A549 (cell line): ENCODE results near the gene RNF207. TPM values are rescaled to one million over a fixed set of nuclear protein-coding genes. Genes with fewer than 3 reads are reported as not detected.
A peak's percentile ranks its signal among the peaks of the same experiment; 100 is the strongest.

Experiments used
- ATAC-seq, 2 experiments: fragments of 200-7000 bp in 1 of 2; fragments of >200 bp in 1 of 2; cut with Nextera tagmentation in 1 of 2; cut with Tn5 transposase in 1 of 2; 3 replicates each; pipeline versions ENCODE4 v1.8.0 to v1.9.1; 2018 to 2020; ENCODE audit warnings: mild to moderate bottlenecking in 1 of 2, moderate library complexity in 1 of 2
- CTCF ChIA-PET: fragments of 300-600 bp; sonication (Branson Sonifier 250); formaldehyde crosslinking; extraction: SDS; loops from one replicate; lab custom pipeline; 2021; ENCODE audit warnings: antibody characterized with exemption, inconsistent platforms; lab: Yijun Ruan, JAX
- POLR2A ChIA-PET: fragments of 350-600 bp; formaldehyde crosslinking; extraction: SDS; loops from one replicate; lab custom pipeline; 2021; ENCODE audit warnings: antibody characterized with exemption, inconsistent platforms; lab: Yijun Ruan, JAX
- DNase-seq, 2 experiments: peaks; one replicate each; pipeline versions ENCODE4 v3.0.0 to v3.0.0-alpha.2; 2011 to 2016; ENCODE audit warnings: low read depth in 1 of 2, low spot score in 1 of 2
- FAIRE-seq: peaks from 2 replicates; lab custom pipeline; 2011; peaks lifted over from hg19 to GRCh38; lab: Jason Lieb, UNC
- H3K27ac ChIP-seq, 2 experiments: fragments of >200 bp; sonication (Bioruptor Twin); formaldehyde crosslinking; 3 replicates each; pipeline ENCODE4 v1.5.1; 2016 to 2017
- H3K4me1 ChIP-seq: fragments of >200 bp; sonication (Bioruptor Twin); formaldehyde crosslinking; 3 replicates; pipeline ENCODE4 v1.6.1; 2016
- H3K4me2 ChIP-seq: fragments of >200 bp; sonication (Bioruptor Twin); formaldehyde crosslinking; 3 replicates; pipeline ENCODE4 v1.6.1; 2016
- H3K4me3 ChIP-seq: fragments of >200 bp; sonication (Bioruptor Twin); formaldehyde crosslinking; 3 replicates; pipeline ENCODE4 v1.5.1; 2016
- H3K9me3 ChIP-seq: fragments of >200 bp; sonication (Bioruptor Twin); formaldehyde crosslinking; 3 replicates; pipeline ENCODE4 v1.6.1; 2016
- ATOH8 ChIP-seq: fragments of 250-450 bp; sonication (Bioruptor Pico); IDR thresholded peaks from 2 replicates; pipeline ENCODE4 v1.5.0; 2020; ENCODE audit warnings: low read depth, mild to moderate bottlenecking, moderate library complexity
- CBX8 ChIP-seq: fragments of 200-600 bp; sonication (generic); IDR thresholded peaks from 2 replicates; pipeline ENCODE4 v1.6.1; 2016
- CEBPB ChIP-seq, 2 experiments: fragments of >200 bp in 1 of 2; sonication (Bioruptor Twin) in 1 of 2; formaldehyde crosslinking in 1 of 2; IDR thresholded peaks; 2 replicates each; pipeline ENCODE4 v1.6.1; 2012 to 2016
- FOSB ChIP-seq: fragments of 250-450 bp; sonication (Bioruptor Pico); IDR thresholded peaks from 2 replicates; pipeline ENCODE4 v1.5.0; 2020; ENCODE audit warnings: mild to moderate bottlenecking, moderate library complexity
- FOXS1 ChIP-seq: fragments of 250-450 bp; sonication (Bioruptor Pico); IDR thresholded peaks from 2 replicates; pipeline ENCODE4 v1.5.0; 2020; ENCODE audit warnings: mild to moderate bottlenecking, moderate library complexity
- GATA3 ChIP-seq: IDR thresholded peaks from 2 replicates; pipeline ENCODE4 v1.6.1; 2012; ENCODE audit warnings: borderline replicate concordance
- HES2 ChIP-seq: fragments of >200 bp; sonication (Bioruptor Twin); formaldehyde crosslinking; IDR thresholded peaks from 2 replicates; pipeline ENCODE4 v1.6.1; 2016
- HOXB13 ChIP-seq: fragments of 250-450 bp; sonication (Bioruptor Pico); IDR thresholded peaks from 2 replicates; pipeline ENCODE4 v1.5.0; 2020; ENCODE audit warnings: low read depth, mild to moderate bottlenecking, moderate library complexity
- NFE2L2 ChIP-seq: fragments of 150-350 bp; conservative IDR thresholded peaks from 2 replicates; pipeline ENCODE4 v1.6.1; 2014; ENCODE audit warnings: low read length
- NPAS2 ChIP-seq: fragments of 250-450 bp; sonication (Bioruptor Pico); IDR thresholded peaks from 2 replicates; pipeline ENCODE4 v1.8.0; 2022; ENCODE audit warnings: mild to moderate bottlenecking, moderate library complexity, borderline replicate concordance
- POLR2A ChIP-seq: IDR thresholded peaks from 2 replicates; pipeline ENCODE4 v1.6.1; 2012; ENCODE audit warnings: mild to moderate bottlenecking, low read length
- SREBF2 ChIP-seq: fragments of 450-650 bp; IDR thresholded peaks from 2 replicates; pipeline ENCODE4 v1.6.1; 2014; ENCODE audit warnings: mild to moderate bottlenecking, moderate library complexity
- WGBS: methylation state at CpG from one replicate; pipeline ENCODE4 v1.1.6; 2017; ENCODE audit errors: missing lambda C conversion rate; 5-methylcytosine and 5-hydroxymethylcytosine counted together
- polyA plus RNA-seq, 4 experiments: library from polyadenylated mRNA; depleted of rRNA in 3 of 4; stranded (reverse); fragments of >200 nt; fragmentation: RNase III in 1 of 4; extraction: RNeasy Plus Mini Kit Qiagen cat#74134 plus additional on column Dnase treatment in 1 of 4; gene quantifications; 2 replicates in 3 of 4; 3 replicates in 1 of 4; pipeline ENCODE4 v1.2.3, GENCODE V29; 2011 to 2017
- TF ChIP-seq, protein P1 (sequence below): IDR thresholded peaks from 2 replicates; pipeline ENCODE4 v1.6.1; 2012
- TF ChIP-seq, protein P2 (sequence below): fragments of 250-450 bp; sonication (Bioruptor Pico); IDR thresholded peaks from 2 replicates; pipeline ENCODE4 v1.5.0; 2021; ENCODE audit warnings: mild to moderate bottlenecking, moderate library complexity, borderline replicate concordance

Gene RNF207
- polyA plus RNA-seq, 2 of the 4 experiments (the other 2 are of a cell fraction) = 11.3 to 24.6 TPM

DNA sequence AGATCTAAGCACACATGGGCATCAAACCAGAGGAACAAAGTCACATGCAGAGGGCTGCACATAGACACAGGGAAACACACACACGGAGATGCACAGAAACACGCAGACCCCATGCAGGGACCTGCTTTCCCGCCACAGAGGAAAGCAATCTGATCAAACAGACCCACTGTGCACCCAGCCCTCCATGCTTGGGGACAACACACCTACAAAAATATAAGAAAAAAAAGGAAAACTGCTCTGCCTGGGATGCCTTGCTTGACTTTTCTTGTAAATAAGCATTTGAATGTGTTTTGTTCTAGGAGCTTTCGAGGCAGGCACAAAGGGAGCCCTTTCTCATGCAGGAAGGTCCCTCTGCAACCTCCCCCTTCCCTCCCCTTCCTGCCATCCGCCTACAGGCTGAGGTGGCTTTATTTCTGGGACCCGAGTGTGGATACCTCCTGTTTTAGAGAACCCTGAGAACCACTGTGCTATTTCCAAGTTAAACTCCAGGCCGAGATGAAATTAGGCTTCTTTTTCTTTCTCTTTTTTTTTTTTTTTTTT lies 33.4 kb downstream of the RNF207 start (continued):
- no peak for TF ChIP-seq ATOH8 (CRISPR knock-in tag)

- no peak for FAIRE-seq
- H3K4me1 ChIP-seq = no peaks in the 10 kb centered on the region
- DNase-seq = no peak
- WGBS = 84% methylated on average over 16 of the region's 17 CpGs
- ChIA-PET CTCF (interaction anchor here (0.6 to 4.1 kb wide), 5 partner anchors 7 to 187 kb away, joined by 3 to 33 read pairs (median 3); no protein-coding TSS in a partner anchor), POLR2A (no interaction called here)
- H3K4me2 ChIP-seq = no peak overlapping the region
- H3K27ac ChIP-seq = no peak overlapping the region
- no peaks in the 10 kb centered on the region for H3K9me3 ChIP-seq
- ATAC-seq = no peak
- H3K4me3 ChIP-seq = no peak overlapping the region
- TF ChIP-seq HOXB13 (CRISPR knock-in tag) (no peak), SREBF2 (no peak), GATA3 (no peak), HES2 (no peak)
Measured at GRCh38 chr1:6239950-6240768, 34.2 kb downstream of the RNF207 start.

- DNase-seq (no peak), FAIRE-seq (no peak), ATAC-seq (no peak)
- POLR2A ChIA-PET = no interaction called here
- Histone ChIP-seq H3K27ac (no peak overlapping the region), H3K9me3 (no peaks in the 10 kb centered on the region), H3K4me2 (peak overlapping the region; percentile 82; the same call in 1 of the 3 replicates), H3K4me1 (peaks cover 3% of the 10 kb centered on the region; the same call in 2 of the 3 replicates), H3K4me3 (no peak overlapping the region; the same call in 2 of the 3 replicates)
- TF ChIP-seq FOXS1 (CRISPR knock-in tag) (no peak), NPAS2 (CRISPR knock-in tag) (no peak), POLR2A (no peak), CEBPB (IDR thresholded peaks at IDR 0.05) (no peak), HOXB13 (CRISPR knock-in tag) (no peak), NFE2L2 (no peak)
- WGBS = 70% methylated on average over 26 of the region's 33 CpGs
- CTCF ChIA-PET = interaction anchor here (1.9 to 2.5 kb wide), 2 partner anchors 36 to 102 kb away, joined by 7 to 9 read pairs; no protein-coding TSS in a partner anchor
Measured at GRCh38 chr1:6241107-6241886, 35.4 kb downstream of the RNF207 start.

DNA sequence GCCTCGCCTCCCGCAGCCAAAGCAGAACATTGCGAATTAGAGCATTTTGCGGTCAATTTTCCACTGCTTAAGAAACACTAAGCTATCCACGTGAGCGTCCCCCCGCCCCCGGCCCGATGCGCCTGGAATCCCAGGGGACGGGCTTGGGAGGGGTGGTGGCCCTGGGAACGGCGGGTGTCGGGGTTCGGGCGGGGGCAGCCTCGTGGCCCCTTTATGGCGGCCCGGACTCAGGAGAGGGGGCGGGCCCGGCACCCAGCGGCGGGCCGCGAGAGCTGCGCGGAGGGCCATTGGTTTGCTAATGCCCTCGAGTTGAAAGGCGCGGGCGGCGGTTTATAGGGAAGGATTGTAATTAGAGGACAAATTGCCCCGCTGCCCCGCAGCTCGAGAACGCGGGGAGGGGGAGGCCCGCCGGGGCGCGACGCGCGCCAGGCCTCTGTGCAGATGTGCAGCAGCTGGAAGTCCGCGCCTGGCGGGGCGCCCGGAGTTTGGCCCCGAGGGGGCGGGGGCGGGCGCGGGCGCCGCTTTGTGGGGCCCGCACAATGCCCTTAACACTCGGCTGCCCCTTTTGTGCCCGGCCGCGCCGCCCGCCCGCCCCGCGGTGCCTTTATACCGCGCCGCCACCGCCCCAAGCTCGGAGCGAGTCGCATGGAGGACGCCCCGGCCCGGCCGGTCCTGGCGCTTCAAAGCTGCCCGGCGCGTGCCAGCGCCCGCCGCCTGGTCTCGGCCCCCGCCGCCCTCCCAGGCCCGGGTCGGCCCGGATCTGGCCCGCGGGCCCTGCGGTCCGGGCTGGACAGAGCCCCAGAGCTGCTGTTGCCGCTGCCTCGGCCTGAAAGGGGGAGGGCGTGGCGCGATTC lies 36.2 kb downstream of the RNF207 start:
- FAIRE-seq (no peak), ATAC-seq (no peak), DNase-seq (no peak)
- 59% methylated on average over 4 of the region's 99 CpGs for WGBS
- Histone ChIP-seq H3K9me3 (no peaks in the 10 kb centered on the region), H3K27ac (no peak overlapping the region), H3K4me2 (peak overlapping the region; percentile 82), H3K4me3 (peak overlapping the region; percentile 41), H3K4me1 (peaks cover 6% of the 10 kb centered on the region; the same call in 2 of the 3 replicates)
- TF ChIP-seq FOSB (no peak), CBX8 (no peak)
- TF ChIP-seq, protein P1, sequence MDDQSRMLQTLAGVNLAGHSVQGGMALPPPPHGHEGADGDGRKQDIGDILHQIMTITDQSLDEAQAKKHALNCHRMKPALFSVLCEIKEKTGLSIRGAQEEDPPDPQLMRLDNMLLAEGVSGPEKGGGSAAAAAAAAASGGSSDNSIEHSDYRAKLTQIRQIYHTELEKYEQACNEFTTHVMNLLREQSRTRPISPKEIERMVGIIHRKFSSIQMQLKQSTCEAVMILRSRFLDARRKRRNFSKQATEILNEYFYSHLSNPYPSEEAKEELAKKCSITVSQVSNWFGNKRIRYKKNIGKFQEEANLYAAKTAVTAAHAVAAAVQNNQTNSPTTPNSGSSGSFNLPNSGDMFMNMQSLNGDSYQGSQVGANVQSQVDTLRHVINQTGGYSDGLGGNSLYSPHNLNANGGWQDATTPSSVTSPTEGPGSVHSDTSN = no peak
- TF ChIP-seq, protein P2, sequence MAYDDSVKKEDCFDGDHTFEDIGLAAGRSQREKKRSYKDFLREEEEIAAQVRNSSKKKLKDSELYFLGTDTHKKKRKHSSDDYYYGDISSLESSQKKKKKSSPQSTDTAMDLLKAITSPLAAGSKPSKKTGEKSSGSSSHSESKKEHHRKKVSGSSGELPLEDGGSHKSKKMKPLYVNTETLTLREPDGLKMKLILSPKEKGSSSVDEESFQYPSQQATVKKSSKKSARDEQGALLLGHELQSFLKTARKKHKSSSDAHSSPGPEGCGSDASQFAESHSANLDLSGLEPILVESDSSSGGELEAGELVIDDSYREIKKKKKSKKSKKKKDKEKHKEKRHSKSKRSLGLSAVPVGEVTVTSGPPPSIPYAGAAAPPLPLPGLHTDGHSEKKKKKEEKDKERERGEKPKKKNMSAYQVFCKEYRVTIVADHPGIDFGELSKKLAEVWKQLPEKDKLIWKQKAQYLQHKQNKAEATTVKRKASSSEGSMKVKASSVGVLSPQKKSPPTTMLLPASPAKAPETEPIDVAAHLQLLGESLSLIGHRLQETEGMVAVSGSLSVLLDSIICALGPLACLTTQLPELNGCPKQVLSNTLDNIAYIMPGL (CRISPR knock-in tag) = no peak
- CTCF ChIA-PET = interaction anchor here (1.0 to 2.5 kb wide), 4 partner anchors 37 to 181 kb away, joined by 3 to 9 read pairs (median 6); no protein-coding TSS in a partner anchor
- POLR2A ChIA-PET = no interaction called here
